ENCODE results near the gene PDIA3.
"Not testable (repeated sequence)": the region's sequence is repeated elsewhere in the genome, so short reads cannot be mapped to it uniquely, and the experiment has no call there.

The PDIA3 gene

GRCh38 chr15:43746245-43746902 lies at the start of gene PDIA3:
TSS of gene PDIA3 (plus strand) at chr15:43746438. CDS start at chr15:43746540, 102 bp downstream.
- peak in 1 of 2 experiments; percentile 61 for DNase-seq

GRCh38 chr15:43702174-43702573 lies 44.1 kb upstream of the PDIA3 start:
- no peak for DNase-seq

GRCh38 chr15:43702701-43703424 lies 43.4 kb upstream of the PDIA3 start:
- DNase-seq = no peak

- not testable (repeated sequence) for DNase-seq
These were observed 35.7 kb upstream of the PDIA3 start for GRCh38 chr15:43710431-43711131.

GRCh38 chr15:43723151-43723550 lies 23.1 kb upstream of the PDIA3 start:
- DNase-seq = no peak

- DNase-seq = not testable (repeated sequence)
These were observed 19.9 kb upstream of the PDIA3 start for GRCh38 chr15:43726306-43726705.

- DNase-seq = not testable (repeated sequence)
These were observed 18.0 kb upstream of the PDIA3 start for GRCh38 chr15:43728053-43728725.

GRCh38 chr15:43735416-43735815 lies 10.8 kb upstream of the PDIA3 start:
- no peak for DNase-seq

GRCh38 chr15:43746903-43747309 lies 668 bp downstream of the PDIA3 start:
- peak in 1 of 2 experiments; percentile 5 for DNase-seq

- DNase-seq = peak in 1 of 2 experiments; percentile 6
These were observed 2.1 kb downstream of the PDIA3 start for GRCh38 chr15:43748376-43748775.

- no peak for DNase-seq
These were observed 3.6 kb downstream of the PDIA3 start for GRCh38 chr15:43749690-43750345.

- DNase-seq = no peak
These were observed 5.6 kb downstream of the PDIA3 start for GRCh38 chr15:43751885-43752284.

- DNase-seq = no peak
These were observed 16.6 kb downstream of the PDIA3 start for GRCh38 chr15:43762824-43763223.

GRCh38 chr15:43763819-43764446 lies 17.7 kb downstream of the PDIA3 start:
- DNase-seq = no peak

GRCh38 chr15:43769584-43770228 lies 23.5 kb downstream of the PDIA3 start:
- peak in 1 of 2 experiments; percentile 35 for DNase-seq

GRCh38 chr15:43771816-43772215 lies 25.6 kb downstream of the PDIA3 start:
- no peak for DNase-seq

GRCh38 chr15:43772624-43773023 lies 26.4 kb downstream of the PDIA3 start:
- no peak for DNase-seq

GRCh38 chr15:43774062-43774461 lies 27.8 kb downstream of the PDIA3 start:
- DNase-seq = no peak

GRCh38 chr15:43775411-43775965 lies 29.2 kb downstream of the PDIA3 start:
- DNase-seq = peak; percentile 46 to 51

- DNase-seq = no peak
These were observed 30.0 kb downstream of the PDIA3 start for GRCh38 chr15:43776101-43776717.
